Chondrocyte (in vitro differentiated cells): ENCODE measurements around the gene SEMA3E. TPM values are rescaled to one million over a fixed set of nuclear protein-coding genes. Genes with fewer than 3 reads are reported as not detected.

Source experiments
- DNase-seq: peaks from one replicate; pipeline ENCODE4 v3.0.0; 2021; ENCODE audit warnings: mixed read lengths, low spot score
- H3K27ac Mint-ChIP-seq: one replicate; pipeline ENCODE4 v1.8.0; 2021; ENCODE audit warnings: mild to moderate bottlenecking, moderate library complexity, mixed read lengths; ENCODE audit not compliant: unreplicated experiment
- H3K27me3 Mint-ChIP-seq: 2 replicates; pipeline ENCODE4 v1.8.0; 2021; ENCODE audit warnings: low read depth, mixed read lengths
- H3K36me3 Mint-ChIP-seq: 2 replicates; pipeline ENCODE4 v1.8.0; 2021; ENCODE audit warnings: low read depth, mixed read lengths
- H3K4me1 Mint-ChIP-seq: 2 replicates; pipeline ENCODE4 v1.8.0; 2021; ENCODE audit warnings: low read depth, mild to moderate bottlenecking, mixed read lengths
- H3K4me3 Mint-ChIP-seq: one replicate; pipeline ENCODE4 v1.8.0; 2021; ENCODE audit warnings: mild to moderate bottlenecking, moderate library complexity, mixed read lengths; ENCODE audit not compliant: unreplicated experiment
- H3K9me3 Mint-ChIP-seq: 2 replicates; pipeline ENCODE4 v1.8.0; 2021; ENCODE audit warnings: low read depth, mixed read lengths
- total RNA-seq: library from RNA; stranded (reverse); gene quantifications from 3 replicates; pipeline ENCODE4 v1.2.1, GENCODE V29; 2021
- TF ChIP-seq, protein P1 (sequence below): fragments of 200-600 bp; sonication (generic); IDR thresholded peaks from 2 replicates; pipeline ENCODE4 v1.5.0; 2021; ENCODE audit warnings: antibody characterized with exemption, mild to moderate bottlenecking, moderate library complexity

SEMA3E gene
- total RNA-seq, 1 donor from 2014 or later = 3.7 TPM

DNA sequence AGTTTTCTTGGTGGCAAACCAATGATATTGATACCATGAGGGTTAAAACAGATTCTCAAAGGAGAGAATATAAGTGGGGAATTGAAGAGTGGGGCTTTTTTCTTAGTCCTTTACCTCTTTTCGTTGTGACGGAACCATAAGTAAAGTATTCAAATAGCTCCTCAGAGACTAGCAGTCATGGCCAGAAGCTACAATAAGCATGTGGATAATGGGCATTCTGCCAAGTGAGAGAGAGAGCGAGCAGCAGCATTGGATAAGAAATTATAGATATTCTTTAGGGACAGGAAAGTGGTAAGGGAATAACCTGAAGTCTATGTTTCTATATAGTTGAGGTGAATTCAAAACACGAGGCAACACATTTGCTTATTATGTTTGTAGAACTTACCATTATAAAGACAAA is 235.1 kb downstream of the SEMA3E start:
- no peaks in the 10 kb centered on the region for H3K27me3 Mint-ChIP-seq
- no peak overlapping the region for H3K27ac Mint-ChIP-seq
- no peak for DNase-seq
- H3K4me1 Mint-ChIP-seq = peaks cover 6% of the 10 kb centered on the region
- no peaks in the 10 kb centered on the region for H3K9me3 Mint-ChIP-seq
- TF ChIP-seq, protein P1, sequence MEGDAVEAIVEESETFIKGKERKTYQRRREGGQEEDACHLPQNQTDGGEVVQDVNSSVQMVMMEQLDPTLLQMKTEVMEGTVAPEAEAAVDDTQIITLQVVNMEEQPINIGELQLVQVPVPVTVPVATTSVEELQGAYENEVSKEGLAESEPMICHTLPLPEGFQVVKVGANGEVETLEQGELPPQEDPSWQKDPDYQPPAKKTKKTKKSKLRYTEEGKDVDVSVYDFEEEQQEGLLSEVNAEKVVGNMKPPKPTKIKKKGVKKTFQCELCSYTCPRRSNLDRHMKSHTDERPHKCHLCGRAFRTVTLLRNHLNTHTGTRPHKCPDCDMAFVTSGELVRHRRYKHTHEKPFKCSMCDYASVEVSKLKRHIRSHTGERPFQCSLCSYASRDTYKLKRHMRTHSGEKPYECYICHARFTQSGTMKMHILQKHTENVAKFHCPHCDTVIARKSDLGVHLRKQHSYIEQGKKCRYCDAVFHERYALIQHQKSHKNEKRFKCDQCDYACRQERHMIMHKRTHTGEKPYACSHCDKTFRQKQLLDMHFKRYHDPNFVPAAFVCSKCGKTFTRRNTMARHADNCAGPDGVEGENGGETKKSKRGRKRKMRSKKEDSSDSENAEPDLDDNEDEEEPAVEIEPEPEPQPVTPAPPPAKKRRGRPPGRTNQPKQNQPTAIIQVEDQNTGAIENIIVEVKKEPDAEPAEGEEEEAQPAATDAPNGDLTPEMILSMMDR = no peak
- no peaks in the 10 kb centered on the region for H3K36me3 Mint-ChIP-seq
- H3K4me3 Mint-ChIP-seq = no peak overlapping the region

DNA sequence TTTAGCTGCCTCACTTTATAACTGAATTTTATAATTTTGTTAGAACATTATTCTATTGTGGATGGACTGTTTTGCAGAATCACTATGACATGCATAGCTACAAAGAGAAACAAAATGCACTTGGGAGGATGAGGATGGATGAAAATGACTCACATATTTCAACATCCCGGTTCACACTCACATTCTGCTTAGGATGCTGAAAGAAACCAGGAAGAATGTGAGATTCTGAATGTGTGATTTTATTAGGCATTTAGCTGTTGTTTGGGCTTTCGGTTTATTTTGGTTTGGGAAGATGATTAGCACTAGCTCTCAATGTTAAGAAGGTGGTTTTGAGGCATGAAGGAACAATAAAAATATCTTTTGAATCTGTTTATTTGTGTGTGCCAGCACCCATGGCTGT is 235.5 kb downstream of the SEMA3E start:
- H3K4me3 Mint-ChIP-seq = no peak overlapping the region
- H3K9me3 Mint-ChIP-seq = no peaks in the 10 kb centered on the region
- H3K27me3 Mint-ChIP-seq = no peaks in the 10 kb centered on the region
- no peak overlapping the region for H3K27ac Mint-ChIP-seq
- TF ChIP-seq, protein P1 = no peak
- DNase-seq = no peak
- H3K4me1 Mint-ChIP-seq = peaks cover 6% of the 10 kb centered on the region
- no peaks in the 10 kb centered on the region for H3K36me3 Mint-ChIP-seq

DNA sequence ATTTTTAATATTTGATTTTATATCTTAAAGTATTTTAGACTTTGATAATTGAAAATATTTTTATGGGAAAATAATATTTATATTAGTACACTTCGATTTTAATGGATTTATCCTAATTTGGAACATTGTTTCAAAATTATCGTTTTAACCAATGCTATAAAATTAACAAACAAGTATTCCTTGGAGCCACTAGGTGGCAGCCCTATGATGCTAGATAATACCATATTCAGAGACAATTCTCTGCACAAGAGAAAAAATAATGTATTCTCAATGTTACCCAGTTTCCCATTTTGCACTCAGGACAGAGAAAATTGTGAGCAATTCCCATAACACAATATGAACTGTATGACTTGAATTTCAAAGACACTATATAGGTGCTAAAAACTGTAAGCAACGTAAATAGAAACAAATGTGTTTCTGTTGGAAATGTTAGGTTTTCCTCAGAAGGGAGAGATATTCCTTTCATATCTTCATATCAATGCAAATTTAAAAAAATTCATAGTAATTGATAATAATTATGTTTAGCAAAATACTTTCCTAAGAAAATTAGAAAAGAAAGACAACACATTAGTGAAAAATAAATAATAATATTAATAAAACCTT is 237.8 kb downstream of the SEMA3E start:
- Mint-ChIP-seq H3K27ac (no peak overlapping the region), H3K27me3 (peaks cover 2% of the 10 kb centered on the region)
- DNase-seq = no peak

DNA sequence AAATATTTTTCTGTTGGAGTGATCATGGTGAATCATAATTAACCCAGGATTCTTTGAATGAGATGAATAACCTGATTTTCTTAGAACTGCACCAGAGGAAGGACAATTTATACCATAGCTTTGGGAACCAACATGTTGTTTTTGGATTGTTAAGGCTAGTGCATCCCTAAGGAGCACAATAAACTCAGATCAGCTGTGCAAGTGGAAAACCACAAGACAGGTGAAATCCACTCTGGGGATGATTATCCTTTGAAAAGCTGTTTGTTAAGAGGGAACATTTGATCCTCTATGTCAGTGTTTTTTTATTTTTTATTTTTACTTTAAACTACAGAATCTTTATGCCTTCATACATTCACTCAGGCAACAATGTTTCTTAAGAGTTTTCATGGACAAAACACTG is 254.2 kb downstream of the SEMA3E start:
- Mint-ChIP-seq H3K27ac (no peak overlapping the region), H3K36me3 (no peaks in the 10 kb centered on the region), H3K27me3 (no peaks in the 10 kb centered on the region), H3K4me1 (no peaks in the 10 kb centered on the region), H3K4me3 (no peak overlapping the region), H3K9me3 (no peaks in the 10 kb centered on the region)
- TF ChIP-seq, protein P1 = no peak
- no peak for DNase-seq

More for the DNA sequence above, 237.8 kb downstream of the SEMA3E start:
- Mint-ChIP-seq H3K9me3 (no peaks in the 10 kb centered on the region), H3K36me3 (no peaks in the 10 kb centered on the region), H3K4me3 (no peak overlapping the region), H3K4me1 (peaks cover 6% of the 10 kb centered on the region)
- TF ChIP-seq, protein P1 = peak; percentile 96

DNA sequence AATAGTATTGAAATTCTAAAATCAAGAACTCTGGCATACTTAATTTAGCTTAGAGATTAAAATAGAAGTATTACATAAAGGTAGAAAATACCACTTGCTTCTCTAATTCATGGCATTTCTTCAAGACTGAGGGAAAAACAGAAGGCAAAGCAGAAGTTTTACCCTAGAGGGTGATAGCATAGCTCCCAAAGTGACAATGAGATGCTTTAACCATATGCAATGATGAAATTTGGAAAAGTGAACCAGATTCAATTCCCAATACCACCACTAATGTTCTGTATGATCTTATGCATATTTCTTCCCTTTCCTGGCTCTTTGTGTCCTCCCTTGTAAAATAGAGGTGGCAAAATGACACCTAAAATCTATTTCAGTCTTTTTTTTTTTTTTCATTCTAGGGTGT is 260.5 kb downstream of the SEMA3E start:
- Mint-ChIP-seq H3K36me3 (no peaks in the 10 kb centered on the region), H3K27ac (no peak overlapping the region), H3K4me1 (no peaks in the 10 kb centered on the region), H3K27me3 (no peaks in the 10 kb centered on the region), H3K9me3 (no peaks in the 10 kb centered on the region), H3K4me3 (no peak overlapping the region)
- TF ChIP-seq, protein P1 = no peak
- DNase-seq = no peak
